ENCODE measurements around the gene ANKRD65.

DNA sequence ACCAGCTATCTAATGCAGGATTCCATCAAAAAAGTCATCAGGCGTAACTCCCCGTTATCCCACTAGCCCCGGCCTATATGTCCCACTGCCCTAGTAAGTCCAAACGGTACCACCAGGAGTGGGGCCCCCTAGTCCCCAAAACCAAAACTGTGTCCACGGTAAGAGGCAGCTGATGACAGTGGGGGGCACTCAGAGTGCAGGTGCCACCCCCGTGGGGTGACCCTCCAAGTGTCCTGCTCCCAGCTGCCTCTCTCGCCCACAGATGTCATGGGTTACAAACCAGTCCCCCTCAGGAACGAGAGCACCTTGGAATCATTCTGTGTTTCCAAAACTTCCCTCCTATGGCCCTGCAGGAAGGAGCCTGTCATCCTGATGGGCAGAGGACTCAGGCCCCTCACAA lies 35.1 kb downstream of the ANKRD65 start:
- TF ChIP-seq, protein P1, sequence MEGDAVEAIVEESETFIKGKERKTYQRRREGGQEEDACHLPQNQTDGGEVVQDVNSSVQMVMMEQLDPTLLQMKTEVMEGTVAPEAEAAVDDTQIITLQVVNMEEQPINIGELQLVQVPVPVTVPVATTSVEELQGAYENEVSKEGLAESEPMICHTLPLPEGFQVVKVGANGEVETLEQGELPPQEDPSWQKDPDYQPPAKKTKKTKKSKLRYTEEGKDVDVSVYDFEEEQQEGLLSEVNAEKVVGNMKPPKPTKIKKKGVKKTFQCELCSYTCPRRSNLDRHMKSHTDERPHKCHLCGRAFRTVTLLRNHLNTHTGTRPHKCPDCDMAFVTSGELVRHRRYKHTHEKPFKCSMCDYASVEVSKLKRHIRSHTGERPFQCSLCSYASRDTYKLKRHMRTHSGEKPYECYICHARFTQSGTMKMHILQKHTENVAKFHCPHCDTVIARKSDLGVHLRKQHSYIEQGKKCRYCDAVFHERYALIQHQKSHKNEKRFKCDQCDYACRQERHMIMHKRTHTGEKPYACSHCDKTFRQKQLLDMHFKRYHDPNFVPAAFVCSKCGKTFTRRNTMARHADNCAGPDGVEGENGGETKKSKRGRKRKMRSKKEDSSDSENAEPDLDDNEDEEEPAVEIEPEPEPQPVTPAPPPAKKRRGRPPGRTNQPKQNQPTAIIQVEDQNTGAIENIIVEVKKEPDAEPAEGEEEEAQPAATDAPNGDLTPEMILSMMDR (IDR thresholded peaks at IDR 0.05), result no peak
- no peak for TF ChIP-seq POLR2A (IDR thresholded peaks at IDR 0.05)
